Right atrium auricular region (tissue), 2 donors: Measurements from ENCODE around the gene DHX38. TPM values are rescaled to one million over a fixed set of nuclear protein-coding genes. Genes with fewer than 3 reads are reported as not detected.
A peak's percentile ranks its signal among the peaks of the same experiment; 100 is the strongest.

Experiments
- DNase-seq: peaks from one replicate; pipeline ENCODE4 v3.0.0-alpha.2; 2019; ENCODE audit warnings: low spot score
- H3K27ac ChIP-seq, 2 donors: fragments of 200-600 bp; sonication (generic); 1 replicate in 1 of 2; 2 replicates in 1 of 2; pipeline ENCODE4 v1.5.1; 2016 to 2019
- H3K27me3 ChIP-seq, 2 donors: fragments of 200-600 bp; sonication (generic); one replicate each; pipeline versions ENCODE4 v1.5.1 to v1.6.0; 2017 to 2019
- H3K36me3 ChIP-seq: fragments of 200-600 bp; sonication (generic); one replicate; pipeline ENCODE4 v1.5.1; 2016
- H3K4me1 ChIP-seq, 2 donors: fragments of 200-600 bp; sonication (generic); one replicate each; pipeline versions ENCODE4 v1.5.1 to v1.6.0; 2017 to 2019
- H3K4me3 ChIP-seq, 2 donors: fragments of 200-600 bp; sonication (generic); 1 replicate in 1 of 2; 2 replicates in 1 of 2; pipeline ENCODE4 v1.5.1; 2017 to 2019; ENCODE audit warnings: mild to moderate bottlenecking in 1 of 2, moderate library complexity in 1 of 2
- H3K9me3 ChIP-seq, 2 donors: fragments of 200-600 bp; sonication (generic); one replicate each; pipeline ENCODE4 v1.5.1; 2019
- total RNA-seq, 2 donors: library from RNA; depleted of rRNA; stranded (reverse); fragments of >200 nt; gene quantifications; one replicate each; pipeline ENCODE4 v1.1.0, GENCODE V29; 2016
- TF ChIP-seq, protein P1 (sequence below), 2 donors: fragments of 200-600 bp; sonication (generic); IDR thresholded peaks; one replicate each; pipeline ENCODE4 v1.5.1; 2019; ENCODE audit warnings: antibody characterized with exemption in 2 of 2

The DHX38 gene
- total RNA-seq, 2 donors from 2014 or later: 34.4 to 41.6 TPM

DNA sequence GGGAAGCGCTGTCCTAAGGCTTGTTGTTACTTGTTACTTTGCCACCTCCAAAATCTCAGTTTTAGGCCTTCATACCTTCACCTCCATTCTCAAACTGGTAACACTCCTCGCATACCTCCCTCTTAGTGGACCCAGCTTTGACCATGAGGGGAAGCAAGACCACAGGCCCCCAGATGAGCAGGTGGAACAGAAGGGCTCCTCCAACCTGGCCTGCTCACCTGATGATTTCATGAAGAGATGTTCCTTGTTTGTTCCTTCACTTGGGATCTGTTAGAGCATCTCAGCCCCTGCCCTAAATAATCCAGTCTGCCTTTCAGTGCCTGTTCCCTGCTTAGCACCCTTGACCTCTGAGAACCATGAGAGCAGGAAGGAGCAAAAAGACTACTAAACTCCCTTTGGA, 28.7 kb downstream of the DHX38 start:
- DNase-seq: peak; percentile 34
- TF ChIP-seq, protein P1, sequence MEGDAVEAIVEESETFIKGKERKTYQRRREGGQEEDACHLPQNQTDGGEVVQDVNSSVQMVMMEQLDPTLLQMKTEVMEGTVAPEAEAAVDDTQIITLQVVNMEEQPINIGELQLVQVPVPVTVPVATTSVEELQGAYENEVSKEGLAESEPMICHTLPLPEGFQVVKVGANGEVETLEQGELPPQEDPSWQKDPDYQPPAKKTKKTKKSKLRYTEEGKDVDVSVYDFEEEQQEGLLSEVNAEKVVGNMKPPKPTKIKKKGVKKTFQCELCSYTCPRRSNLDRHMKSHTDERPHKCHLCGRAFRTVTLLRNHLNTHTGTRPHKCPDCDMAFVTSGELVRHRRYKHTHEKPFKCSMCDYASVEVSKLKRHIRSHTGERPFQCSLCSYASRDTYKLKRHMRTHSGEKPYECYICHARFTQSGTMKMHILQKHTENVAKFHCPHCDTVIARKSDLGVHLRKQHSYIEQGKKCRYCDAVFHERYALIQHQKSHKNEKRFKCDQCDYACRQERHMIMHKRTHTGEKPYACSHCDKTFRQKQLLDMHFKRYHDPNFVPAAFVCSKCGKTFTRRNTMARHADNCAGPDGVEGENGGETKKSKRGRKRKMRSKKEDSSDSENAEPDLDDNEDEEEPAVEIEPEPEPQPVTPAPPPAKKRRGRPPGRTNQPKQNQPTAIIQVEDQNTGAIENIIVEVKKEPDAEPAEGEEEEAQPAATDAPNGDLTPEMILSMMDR (IDR thresholded peaks at IDR 0.05): no peak

DNA sequence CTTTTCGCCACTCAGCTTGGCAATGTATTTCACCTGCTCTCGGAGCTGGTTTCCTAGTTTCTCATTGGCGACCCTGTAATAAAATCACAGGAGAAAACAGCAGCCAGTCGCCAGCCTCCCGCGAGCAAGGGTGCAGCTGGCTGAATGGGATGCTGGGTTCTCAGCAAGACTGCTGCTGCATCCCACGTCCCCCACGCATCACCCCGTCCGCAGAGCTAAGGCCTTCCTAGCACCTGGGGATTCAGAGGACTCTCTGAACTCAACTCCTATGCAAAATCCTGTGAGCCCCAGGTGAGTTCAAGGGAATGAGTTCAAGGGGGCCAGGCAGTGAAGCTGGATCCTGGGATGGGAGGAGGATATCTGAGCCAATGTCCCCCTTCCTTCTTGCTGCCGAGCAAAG, 29.3 kb downstream of the DHX38 start:
- no peak overlapping the region for H3K4me3 ChIP-seq
- TF ChIP-seq, protein P1 (IDR thresholded peaks at IDR 0.05): no peak
- no peak overlapping the region for H3K27ac ChIP-seq
- H3K36me3 ChIP-seq: no peaks in the 10 kb centered on the region
- no peaks in the 10 kb centered on the region for H3K27me3 ChIP-seq
- H3K4me1 ChIP-seq: peaks cover 0 to 8% of the 10 kb centered on the region in 2 donors
- DNase-seq: peak; percentile 49
- H3K9me3 ChIP-seq: no peaks in the 10 kb centered on the region

More for the DNA sequence above, 28.7 kb downstream of the DHX38 start:
- peaks cover 0 to 8% of the 10 kb centered on the region in 2 donors for H3K4me1 ChIP-seq
- H3K9me3 ChIP-seq: no peaks in the 10 kb centered on the region
- H3K36me3 ChIP-seq: no peaks in the 10 kb centered on the region
- H3K4me3 ChIP-seq: no peak overlapping the region
- no peak overlapping the region for H3K27ac ChIP-seq
- H3K27me3 ChIP-seq: no peaks in the 10 kb centered on the region

GRCh38 chr16:72123426-72123825, 29.8 kb downstream of the DHX38 start:
- Histone ChIP-seq H3K27ac (no peak overlapping the region), H3K9me3 (no peaks in the 10 kb centered on the region), H3K36me3 (no peaks in the 10 kb centered on the region), H3K4me1 (peaks cover 0 to 8% of the 10 kb centered on the region in 2 donors), H3K4me3 (no peak overlapping the region), H3K27me3 (no peaks in the 10 kb centered on the region)
- DNase-seq: peak; percentile 34
- TF ChIP-seq, protein P1 (IDR thresholded peaks at IDR 0.05): no peak

GRCh38 chr16:72124148-72124547, 30.5 kb downstream of the DHX38 start:
- H3K9me3 ChIP-seq: no peaks in the 10 kb centered on the region
- no peaks in the 10 kb centered on the region for H3K27me3 ChIP-seq
- no peaks in the 10 kb centered on the region for H3K36me3 ChIP-seq
- H3K4me3 ChIP-seq: no peak overlapping the region
- peaks cover 0 to 8% of the 10 kb centered on the region in 2 donors for H3K4me1 ChIP-seq
- no peak overlapping the region for H3K27ac ChIP-seq
- TF ChIP-seq, protein P1 (IDR thresholded peaks at IDR 0.05): no peak
- DNase-seq: no peak

- no peaks in the 10 kb centered on the region for H3K27me3 ChIP-seq
- H3K4me3 ChIP-seq: no peak overlapping the region
- H3K27ac ChIP-seq: no peak overlapping the region
- peak; percentile 61 for DNase-seq
- peaks cover 0 to 8% of the 10 kb centered on the region in 2 donors for H3K4me1 ChIP-seq
- no peaks in the 10 kb centered on the region for H3K36me3 ChIP-seq
- no peaks in the 10 kb centered on the region for H3K9me3 ChIP-seq
- TF ChIP-seq, protein P1 (IDR thresholded peaks at IDR 0.05): peak; percentile 63 to 82
Observed at GRCh38 chr16:72124761-72125634, 31.4 kb downstream of the DHX38 start.
